Erythroblast (primary cell): Measurements from ENCODE around the gene GBP5.
"Not testable (repeated sequence)": the region's sequence is repeated elsewhere in the genome, so short reads cannot be mapped to it uniquely, and the experiment has no call there.

Experiments used
- DNase-seq, 2 experiments: peaks; one replicate each; lab custom pipeline; 2025; lab: John Stamatoyannopoulos, UW
- GATA1 ChIP-seq: IDR thresholded peaks from 2 replicates; pipeline ENCODE4 v1.6.1; 2011; ENCODE audit warnings: low read depth, mild to moderate bottlenecking, control low read depth, low read length, moderate library complexity
- POLR2A ChIP-seq: IDR thresholded peaks from 2 replicates; pipeline ENCODE4 v1.6.1; 2011; ENCODE audit warnings: mild to moderate bottlenecking, low read length

Gene GBP5

GRCh38 chr1:89291276-89291675, 18.6 kb upstream of the GBP5 start:
- no peak for DNase-seq
- TF ChIP-seq GATA1: no peak
- no peak for TF ChIP-seq POLR2A

GRCh38 chr1:89288051-89288340, 15.3 kb upstream of the GBP5 start:
- DNase-seq: no peak
- no peak for TF ChIP-seq GATA1

DNA sequence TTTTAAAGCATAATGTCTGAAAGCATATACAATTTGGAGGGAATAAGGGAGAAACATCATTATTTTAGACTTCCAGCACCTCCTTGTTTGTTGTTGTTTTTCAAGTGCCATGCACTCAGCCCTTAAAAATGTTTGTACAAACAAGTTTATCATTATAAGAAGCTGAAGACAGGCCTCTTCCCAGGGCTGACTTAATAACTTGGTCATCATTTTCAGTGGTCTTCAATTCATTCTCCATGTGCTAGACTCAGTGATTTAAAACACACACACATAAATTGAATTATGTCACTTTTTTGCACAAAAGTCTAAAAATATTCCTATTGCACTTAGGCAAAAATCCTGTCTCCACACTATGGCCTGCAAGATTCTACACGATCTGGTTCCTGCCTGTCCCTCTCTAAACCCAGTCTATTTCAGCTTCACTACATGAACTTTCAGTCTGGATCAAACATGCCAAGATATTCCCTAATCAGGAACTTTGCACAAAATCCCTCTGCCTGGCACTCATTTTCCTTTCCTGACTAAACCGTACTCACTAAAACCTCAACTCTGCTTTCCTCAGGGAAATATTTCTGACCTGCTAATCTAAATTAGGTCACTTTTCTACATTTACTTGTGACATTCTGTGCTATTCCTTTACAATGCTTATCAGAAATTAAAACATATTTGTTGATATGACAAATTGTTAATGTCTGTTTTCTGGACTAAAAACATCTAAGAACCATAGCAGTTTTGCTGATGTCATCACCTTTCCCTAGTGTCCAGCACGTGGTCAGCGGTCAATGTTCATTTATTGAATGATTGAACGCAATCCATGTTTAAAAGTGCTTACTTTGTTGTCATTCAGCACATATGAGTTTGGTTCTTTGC, 14.8 kb upstream of the GBP5 start:
- no peak for DNase-seq
- TF ChIP-seq POLR2A: no peak
- no peak for TF ChIP-seq GATA1

GRCh38 chr1:89286549-89287180, 14.0 kb upstream of the GBP5 start:
- TF ChIP-seq GATA1 (no peak), POLR2A (no peak)
- DNase-seq: no peak

GRCh38 chr1:89285745-89286380, 13.2 kb upstream of the GBP5 start:
- TF ChIP-seq POLR2A (no peak), GATA1 (no peak)
- DNase-seq: no peak

- DNase-seq: not testable (repeated sequence)
Observed at GRCh38 chr1:89284078-89284763, 11.6 kb upstream of the GBP5 start.

GRCh38 chr1:89280766-89281165, 8.1 kb upstream of the GBP5 start:
- TF ChIP-seq GATA1: no peak
- no peak for TF ChIP-seq POLR2A
- no peak for DNase-seq

GRCh38 chr1:89279011-89279466, 6.4 kb upstream of the GBP5 start:
- no peak for DNase-seq
- TF ChIP-seq GATA1 (no peak), POLR2A (no peak)

DNA sequence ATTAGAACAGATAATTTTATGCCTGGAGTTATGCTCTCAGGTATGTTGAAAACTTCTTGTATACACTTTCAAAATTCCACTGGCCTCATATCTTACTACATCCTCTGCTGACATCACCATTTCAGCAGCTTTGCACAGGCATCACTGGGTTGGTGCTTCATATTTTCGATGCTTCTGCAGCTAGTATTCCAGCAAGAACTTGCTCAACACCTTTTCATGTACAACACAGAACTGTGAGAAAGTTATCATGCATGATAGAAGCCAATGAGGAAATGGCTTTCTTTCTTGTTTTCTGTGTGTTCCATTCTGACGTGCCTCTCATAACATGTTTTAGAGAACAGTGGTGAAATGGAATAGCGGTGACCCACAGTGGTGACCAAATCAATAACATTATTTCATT, 5.1 kb upstream of the GBP5 start:
- no peak for DNase-seq
- no peak for TF ChIP-seq GATA1
- TF ChIP-seq POLR2A: no peak

GRCh38 chr1:89276690-89277089, 4.0 kb upstream of the GBP5 start:
- TF ChIP-seq POLR2A (no peak), GATA1 (no peak)
- no peak for DNase-seq

DNA sequence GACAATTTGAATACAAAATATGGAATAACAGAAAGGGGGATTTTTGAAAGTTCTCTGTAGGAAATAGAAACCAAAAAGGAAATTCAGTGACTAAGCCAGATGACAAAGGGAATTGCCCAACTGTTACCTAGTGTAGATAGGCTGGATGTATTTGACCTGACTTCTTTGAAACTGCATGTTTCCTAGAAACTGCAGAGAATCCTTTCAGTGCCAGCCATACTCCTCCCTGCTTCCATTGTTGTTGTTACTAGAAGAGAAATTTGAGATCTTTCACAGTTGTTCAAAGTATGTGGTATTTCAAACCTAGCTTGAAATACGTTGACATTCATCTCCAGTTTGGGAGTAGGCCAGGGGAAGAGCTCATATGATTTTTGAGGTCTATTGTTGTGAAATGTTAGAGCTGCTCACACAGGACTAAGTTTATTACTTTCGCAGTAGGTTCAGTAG, 1.8 kb upstream of the GBP5 start:
- no peak for DNase-seq
- TF ChIP-seq POLR2A: no peak
- no peak for TF ChIP-seq GATA1

DNA sequence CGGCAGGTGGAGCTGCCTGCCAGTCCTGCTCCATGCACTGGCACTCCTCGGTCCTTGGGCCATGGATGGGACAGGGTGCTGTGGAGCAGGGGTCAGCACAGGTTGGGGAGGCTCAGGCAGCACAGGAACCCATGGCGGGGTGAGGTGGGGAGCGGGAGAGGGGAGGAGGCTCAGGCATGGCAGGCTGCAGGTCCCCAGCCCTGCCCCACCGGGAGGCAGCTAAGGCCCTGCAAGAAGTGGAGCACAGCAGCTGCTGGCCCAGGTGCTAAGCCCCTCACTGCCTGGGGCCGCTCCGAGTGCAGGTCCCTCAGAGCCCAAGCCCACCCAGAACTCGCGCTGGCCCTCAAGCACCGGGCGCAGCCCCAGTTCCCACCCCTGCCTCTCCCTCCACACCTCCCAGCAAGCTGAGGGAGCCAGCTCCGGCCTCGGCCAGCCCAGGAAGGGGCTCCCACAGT, 691 bp upstream of the GBP5 start:
- TF ChIP-seq GATA1: no peak
- no peak for TF ChIP-seq POLR2A
- DNase-seq: no peak

DNA sequence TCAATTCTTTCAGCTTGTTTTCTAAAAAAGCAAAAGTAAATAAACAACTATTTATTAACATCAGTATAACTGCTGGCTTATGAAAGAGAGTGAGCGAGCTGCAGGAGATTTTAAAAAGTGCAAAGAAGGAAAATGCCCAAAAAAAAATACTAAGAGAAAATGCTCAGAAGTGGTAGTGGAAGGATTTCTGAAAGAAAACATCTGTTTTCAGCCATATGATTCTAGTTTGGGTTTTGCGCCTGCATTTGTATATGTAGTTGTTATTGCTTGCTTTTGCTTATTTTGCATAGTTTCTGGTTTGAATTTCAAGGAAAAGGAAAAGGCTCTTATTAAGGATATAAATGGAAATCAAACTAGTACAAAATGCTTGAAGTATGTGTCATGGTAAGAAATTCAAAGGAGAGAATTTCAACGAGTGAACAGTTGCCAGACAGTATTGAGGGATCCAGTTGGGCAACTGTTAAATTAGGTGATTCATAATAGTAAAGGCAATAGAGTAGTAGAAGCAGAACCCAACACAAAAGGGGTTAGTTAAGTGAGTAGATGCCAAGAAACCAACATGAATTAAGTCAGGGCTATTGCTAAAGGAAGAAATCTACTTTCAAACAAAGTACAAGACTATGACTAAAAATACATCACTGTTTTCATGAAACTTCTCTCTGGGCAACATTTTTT, 1.2 kb downstream of the GBP5 start:
- no peak for TF ChIP-seq POLR2A
- TF ChIP-seq GATA1: no peak
- DNase-seq: no peak

DNA sequence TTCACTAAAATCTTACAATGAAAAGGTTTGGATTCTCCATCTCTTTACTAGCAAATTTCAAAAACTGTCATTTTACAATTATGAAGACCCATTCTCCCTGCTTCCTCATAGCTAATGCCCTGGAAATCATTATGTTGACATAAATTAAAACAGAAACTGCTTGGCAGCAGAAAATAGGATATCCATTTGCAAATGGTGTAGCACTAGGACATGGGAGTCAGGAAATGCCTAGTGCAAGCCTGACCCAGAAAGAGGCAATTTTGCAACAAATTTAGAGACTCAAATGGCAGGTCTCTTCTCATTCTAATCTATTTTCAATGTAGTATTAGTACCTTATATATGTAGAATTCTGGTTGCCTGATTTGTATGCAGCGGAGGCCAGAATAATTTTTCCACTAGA, 2.2 kb downstream of the GBP5 start:
- no peak for DNase-seq
- TF ChIP-seq POLR2A (no peak), GATA1 (no peak)
